H1 (cell line): ENCODE measurements around the gene SYNDIG1. TPM values are rescaled to one million over a fixed set of nuclear protein-coding genes. Genes with fewer than 3 reads are reported as not detected.

ENCODE experiments used
- CTCF ChIA-PET: fragments of 300-600 bp; sonication (Branson Sonifier 250); formaldehyde crosslinking; loops from one replicate; lab custom pipeline; 2021; ENCODE audit not compliant: partially characterized antibody; lab: Charles Lee
- POLR2A ChIA-PET: fragments of 300-600 bp; sonication (Branson Sonifier 250); formaldehyde crosslinking; loops from one replicate; lab custom pipeline; 2021; ENCODE audit warnings: inconsistent platforms; ENCODE audit not compliant: partially characterized antibody; lab: Charles Lee
- DNase-seq, 2 experiments: peaks; one replicate each; pipeline versions ENCODE4 v3.0.0 to v3.0.0-alpha.2; 2010 to 2022; ENCODE audit warnings: low spot score in 2 of 2, low read depth in 1 of 2, mixed read lengths in 1 of 2
- FAIRE-seq: peaks from 2 replicates; lab custom pipeline; 2011; peaks lifted over from hg19 to GRCh38; lab: Jason Lieb, UNC
- H2AFZ ChIP-seq: 2 replicates; pipeline ENCODE4 v1.8.1; 2012; ENCODE audit warnings: low read length, inconsistent platforms
- H2AK5ac ChIP-seq: 2 replicates; pipeline ENCODE4 v1.6.1; 2013; ENCODE audit warnings: low read depth, low read length
- H2BK120ac ChIP-seq: replicated peaks from 2 replicates; pipeline ENCODE3; 2013; ENCODE audit warnings: low read depth, low read length, inconsistent platforms
- H2BK12ac ChIP-seq: 2 replicates; pipeline ENCODE4 v1.6.1; 2013; ENCODE audit warnings: low read depth, low read length
- H2BK15ac ChIP-seq: 2 replicates; pipeline ENCODE4 v1.6.1; 2013; ENCODE audit warnings: low read length
- H2BK20ac ChIP-seq: 2 replicates; pipeline ENCODE4 v1.6.1; 2013; ENCODE audit warnings: low read length
- H2BK5ac ChIP-seq: 2 replicates; pipeline ENCODE4 v1.6.1; 2013; ENCODE audit warnings: low read depth, low read length
- H3K14ac ChIP-seq: 2 replicates; pipeline ENCODE4 v1.6.1; 2013; ENCODE audit warnings: inconsistent platforms; ENCODE audit not compliant: insufficient read length
- H3K18ac ChIP-seq: 2 replicates; pipeline ENCODE4 v1.6.1; 2013; ENCODE audit warnings: low read length; ENCODE audit errors: extremely low read depth
- H3K23ac ChIP-seq: 2 replicates; pipeline ENCODE4 v1.6.1; 2013; ENCODE audit warnings: inconsistent platforms; ENCODE audit not compliant: insufficient read length
- H3K23me2 ChIP-seq: 2 replicates; pipeline ENCODE4 v1.6.1; 2013; ENCODE audit warnings: low read depth, low read length
- H3K27ac ChIP-seq: 2 replicates; pipeline ENCODE4 v1.6.1; 2011; ENCODE audit warnings: low read depth, low read length, inconsistent platforms
- H3K27me3 ChIP-seq, 4 experiments: replicated peaks in 1 of 4; 1 replicate in 1 of 4; 2 replicates in 3 of 4; pipeline versions ENCODE4 v1.6.1 to v1.8.1; 2011 to 2013; ENCODE audit warnings: low read length in 3 of 4, mild to moderate bottlenecking in 3 of 4, inconsistent platforms in 2 of 4, mixed read lengths in 2 of 4, moderate library complexity in 1 of 4; ENCODE audit not compliant: control insufficient read depth in 3 of 4, insufficient read depth in 3 of 4; ENCODE audit errors: extremely low read depth in 1 of 4
- H3K36me3 ChIP-seq, 4 experiments: 2 replicates each; pipeline versions ENCODE4 v1.6.1 to v1.8.1; 2011 to 2013; ENCODE audit warnings: mild to moderate bottlenecking in 4 of 4, low read length in 3 of 4, moderate library complexity in 2 of 4, control low read depth in 1 of 4, inconsistent platforms in 1 of 4; ENCODE audit not compliant: insufficient read depth in 4 of 4, control insufficient read depth in 2 of 4
- H3K4ac ChIP-seq: replicated peaks from 2 replicates; pipeline ENCODE3; 2013; ENCODE audit warnings: low read length, low read depth, mixed read lengths, inconsistent platforms; ENCODE audit not compliant: insufficient read length
- H3K4me1 ChIP-seq, 4 experiments: replicated peaks in 1 of 4; 1 replicate in 1 of 4; 2 replicates in 3 of 4; pipeline versions ENCODE4 v1.6.1 to v1.8.1; 2011 to 2013; ENCODE audit warnings: low read length in 3 of 4, inconsistent platforms in 2 of 4, mixed read lengths in 1 of 4; ENCODE audit not compliant: insufficient read depth in 4 of 4, control insufficient read depth in 3 of 4
- H3K4me2 ChIP-seq, 2 experiments: 2 replicates each; pipeline versions ENCODE4 v1.6.1 to v1.8.1; 2011 to 2013; ENCODE audit warnings: low read depth in 2 of 2, low read length in 2 of 2, control low read depth in 1 of 2, inconsistent platforms in 1 of 2, mild to moderate bottlenecking in 1 of 2; ENCODE audit not compliant: insufficient read depth in 1 of 2
- H3K4me3 ChIP-seq, 4 experiments: fragments of 200-600, 300-600 bp in 1 of 4; sonication (generic), shearing (Covaris generic), sonication (Bioruptor Twin) in 1 of 4; 2 replicates each; pipeline versions ENCODE4 v1.5.1 to v1.8.1; 2011 to 2016; ENCODE audit warnings: low read length in 4 of 4, low read depth in 3 of 4, control low read depth in 2 of 4, inconsistent platforms in 2 of 4, mild to moderate bottlenecking in 2 of 4, mixed read lengths in 1 of 4, moderate library complexity in 1 of 4; ENCODE audit not compliant: insufficient read depth in 2 of 4; ENCODE audit errors: extremely low read depth in 1 of 4
- H3K56ac ChIP-seq: replicated peaks from 2 replicates; pipeline ENCODE3; 2013; ENCODE audit warnings: low read depth, mild to moderate bottlenecking, mixed read lengths, low read length, inconsistent platforms; ENCODE audit not compliant: insufficient read length
- H3K79me1 ChIP-seq: 2 replicates; pipeline ENCODE4 v1.6.1; 2013; ENCODE audit warnings: low read depth, low read length, control low read depth
- H3K79me2 ChIP-seq, 2 experiments: 2 replicates each; pipeline versions ENCODE4 v1.6.1 to v1.8.1; 2012 to 2013; ENCODE audit warnings: low read length in 2 of 2, mild to moderate bottlenecking in 2 of 2, inconsistent platforms in 1 of 2; ENCODE audit not compliant: insufficient read depth in 2 of 2, control insufficient read depth in 1 of 2
- H3K9ac ChIP-seq, 4 experiments: replicated peaks in 1 of 4; 1 replicate in 1 of 4; 2 replicates in 3 of 4; pipeline versions ENCODE4 v1.6.1 to v1.8.1; 2011 to 2013; ENCODE audit warnings: low read depth in 3 of 4, low read length in 3 of 4, control low read depth in 2 of 4, mild to moderate bottlenecking in 2 of 4, moderate library complexity in 2 of 4, inconsistent platforms in 1 of 4; ENCODE audit errors: extremely low read depth in 1 of 4
- H3K9me3 ChIP-seq, 2 experiments: 2 replicates each; pipeline versions ENCODE4 v1.6.1 to v1.8.1; 2012 to 2013; ENCODE audit warnings: mild to moderate bottlenecking in 2 of 2, moderate library complexity in 2 of 2, control low read depth in 1 of 2, inconsistent platforms in 1 of 2, low read depth in 1 of 2, low read length in 1 of 2, mixed read lengths in 1 of 2; ENCODE audit not compliant: insufficient read depth in 2 of 2
- H4K20me1 ChIP-seq, 2 experiments: replicated peaks in 1 of 2; 2 replicates each; pipeline versions ENCODE3 to v1.8.1; 2011 to 2013; ENCODE audit warnings: inconsistent platforms in 2 of 2, low read length in 2 of 2, mild to moderate bottlenecking in 1 of 2; ENCODE audit not compliant: insufficient read depth in 2 of 2, control insufficient read depth in 1 of 2
- H4K5ac ChIP-seq: 2 replicates; pipeline ENCODE4 v1.6.1; 2013; ENCODE audit warnings: low read length, low read depth, mixed read lengths, inconsistent platforms; ENCODE audit not compliant: insufficient read length
- H4K8ac ChIP-seq: 2 replicates; pipeline ENCODE4 v1.8.0; 2013; ENCODE audit warnings: mild to moderate bottlenecking, moderate library complexity, low read length, inconsistent platforms; ENCODE audit not compliant: insufficient read depth; ENCODE audit errors: extremely low read depth
- H4K91ac ChIP-seq: replicated peaks from 2 replicates; pipeline ENCODE3; 2013; ENCODE audit warnings: low read length, mixed read lengths, inconsistent platforms; ENCODE audit not compliant: insufficient read length
- ATF2 ChIP-seq: IDR thresholded peaks from 2 replicates; pipeline ENCODE4 v1.6.1; 2012; ENCODE audit warnings: low read length, inconsistent platforms
- ATF3 ChIP-seq: IDR thresholded peaks from 2 replicates; pipeline ENCODE4 v1.6.1; 2011; ENCODE audit warnings: low read depth, mild to moderate bottlenecking, low read length; ENCODE audit not compliant: insufficient read depth
- GTF2F1 ChIP-seq: IDR thresholded peaks from 2 replicates; pipeline ENCODE4 v1.6.1; 2012; ENCODE audit warnings: low read depth, low read length, improper control_type of control experiment, borderline replicate concordance
- JUND ChIP-seq: IDR thresholded peaks from 2 replicates; pipeline ENCODE4 v1.6.1; 2011; ENCODE audit warnings: mild to moderate bottlenecking, improper control_type of control experiment, low read length
- NANOG ChIP-seq: IDR thresholded peaks from 2 replicates; pipeline ENCODE4 v1.6.1; 2011; ENCODE audit warnings: low read length, low read depth, mild to moderate bottlenecking, inconsistent platforms; ENCODE audit not compliant: insufficient read depth, poor library complexity, severe bottlenecking
- PHF8 ChIP-seq: fragments of 200-600 bp; sonication (generic); conservative IDR thresholded peaks from 2 replicates; pipeline ENCODE4 v1.7.1; 2012; ENCODE audit warnings: low read depth, mild to moderate bottlenecking, inconsistent platforms, low read length, moderate library complexity
- POU5F1 ChIP-seq: IDR thresholded peaks from 2 replicates; pipeline ENCODE4 v1.6.1; 2011; ENCODE audit warnings: low read depth, mild to moderate bottlenecking, low read length, moderate library complexity
- RFX5 ChIP-seq: IDR thresholded peaks from 2 replicates; pipeline ENCODE4 v1.6.1; 2011; ENCODE audit warnings: low read depth, low read length, improper control_type of control experiment, borderline replicate concordance
- SIX5 ChIP-seq: IDR thresholded peaks from 2 replicates; pipeline ENCODE4 v1.6.1; 2011; ENCODE audit warnings: mild to moderate bottlenecking, low read depth, low read length
- SP4 ChIP-seq: IDR thresholded peaks from 2 replicates; pipeline ENCODE4 v1.6.1; 2012; ENCODE audit warnings: low read length, inconsistent platforms
- TAF7 ChIP-seq: optimal IDR thresholded peaks from 2 replicates; pipeline ENCODE3; 2011; ENCODE audit warnings: low read depth, mild to moderate bottlenecking, inconsistent platforms, low read length, moderate library complexity, borderline replicate concordance
- WGBS, 2 experiments: shearing (Covaris generic) in 1 of 2; methylation state at CpG; one replicate each; pipeline versions ENCODE4 v1.1.6 to v1.1.7; 2013 to 2015; ENCODE audit warnings: low lambda C conversion rate in 2 of 2, mixed read lengths in 2 of 2, inconsistent platforms in 1 of 2, low coverage in 1 of 2, missing lambda C conversion rate in 1 of 2; ENCODE audit not compliant: insufficient replicate concordance in 2 of 2, insufficient coverage in 1 of 2, insufficient read length in 1 of 2; ENCODE audit errors: extremely low coverage in 1 of 2, missing lambda C conversion rate in 1 of 2; 5-methylcytosine and 5-hydroxymethylcytosine counted together
- polyA plus RNA-seq, 7 experiments: library from polyadenylated mRNA; depleted of rRNA in 3 of 7; stranded (reverse) in 5 of 7; unstranded in 2 of 7; fragments of >200 nt in 5 of 7; fragments of 200-250 nt in 2 of 7; gene quantifications; 1 replicate in 5 of 7; 2 replicates in 1 of 7; 4 replicates in 1 of 7; pipeline versions ENCODE4 v1.2.1 to v1.2.3, GENCODE V29; 2011 to 2013; ENCODE audit warnings: missing spikeins in 2 of 7, mixed read lengths in 2 of 7
- total RNA-seq: library from RNA; stranded (reverse); fragmentation: NEBNext Ultra II Directional; extraction: Animal tissue kit (Norgen Biotek cat#: 25700); gene quantifications from 2 replicates; pipeline ENCODE4 v1.2.1, GENCODE V29; 2021

SYNDIG1 gene
- total and polyA plus RNA-seq, 2 of the 8 experiments (the other 6 are each of a cell fraction or from before 2014, with no cell fraction given), result 6.5 to 7.8 TPM

GRCh38 chr20:24571159-24571558, 101.7 kb downstream of the SYNDIG1 start:
- Histone ChIP-seq H2BK12ac (no peak overlapping the region), H3K79me2 (no peaks in the 10 kb centered on the region), H3K9me3 (no peaks in the 10 kb centered on the region), H2BK120ac (no peak overlapping the region), H2BK20ac (no peak overlapping the region), H2AK5ac (no peak overlapping the region), H3K36me3 (no peaks in the 10 kb centered on the region), H3K4ac (no peak overlapping the region), H3K9ac (no peak overlapping the region), H3K56ac (no peak overlapping the region), H4K20me1 (peaks cover 1 to 4% of the 10 kb centered on the region in 2 experiments), H3K27me3 (no peaks in the 10 kb centered on the region), H3K79me1 (no peaks in the 10 kb centered on the region; the same call in 1 of the 2 replicates), H3K4me3 (no peak overlapping the region), H2BK5ac (no peak overlapping the region), H3K4me1 (no peaks in the 10 kb centered on the region), H2AFZ (no peak overlapping the region), H3K23me2 (no peaks in the 10 kb centered on the region), H2BK15ac (no peak overlapping the region), H4K91ac (no peak overlapping the region), H3K4me2 (no peak overlapping the region), H4K5ac (no peak overlapping the region), H3K14ac (no peak overlapping the region), H4K8ac (no peak overlapping the region), H3K18ac (no peak overlapping the region), H3K27ac (no peak overlapping the region), H3K23ac (no peak overlapping the region)
- no peak for TF ChIP-seq SIX5
- no peak for TF ChIP-seq PHF8
- no peak for TF ChIP-seq POU5F1
- TF ChIP-seq GTF2F1, result no peak
- no peak for TF ChIP-seq ATF3
- no peak for TF ChIP-seq ATF2
- TF ChIP-seq NANOG, result no peak
- TF ChIP-seq TAF7, result no peak
- TF ChIP-seq RFX5, result no peak
- TF ChIP-seq SP4, result no peak
- no peak for TF ChIP-seq JUND
- no peak for DNase-seq
- POLR2A ChIA-PET, result no interaction called here
- FAIRE-seq, result no peak
- CTCF ChIA-PET, result no interaction called here
- 86% methylated on average over 2 of the region's 2 CpGs; no CpG with 5 or more reads in 1 of the 2 experiments for WGBS, 2 experiments
